Measurements from ENCODE around the gene OSMR.

OSMR gene

GRCh38 chr5:38878391-38879077 is 32.7 kb downstream of the OSMR start:
- no peak for DNase-seq (ENCODE audit: low spot score)
- H3K36me3 ChIP-seq (ENCODE audit: low read depth) = peaks cover 98% of the 10 kb centered on the region
- no peak for TF ChIP-seq CTCF (IDR thresholded peaks at IDR 0.05; ENCODE audit: poor library complexity, severe bottlenecking)
- ATAC-seq (ENCODE audit: low read depth) = no peak
- H3K27ac ChIP-seq (ENCODE audit: poor library complexity, severe bottlenecking) = no peak overlapping the region
- H3K9me3 ChIP-seq (ENCODE audit: severe bottlenecking) = no peaks in the 10 kb centered on the region
- H3K27me3 ChIP-seq (ENCODE audit: insufficient read depth, poor library complexity, severe bottlenecking) = no peaks in the 10 kb centered on the region
- no peaks in the 10 kb centered on the region for H3K4me1 ChIP-seq (ENCODE audit: insufficient read depth, poor library complexity, severe bottlenecking)
- no peak overlapping the region for H3K4me3 ChIP-seq (ENCODE audit: severe bottlenecking)

GRCh38 chr5:38879078-38879460 is 33.3 kb downstream of the OSMR start:
- no peaks in the 10 kb centered on the region for H3K4me1 ChIP-seq (ENCODE audit: insufficient read depth, poor library complexity, severe bottlenecking)
- no peaks in the 10 kb centered on the region for H3K9me3 ChIP-seq (ENCODE audit: severe bottlenecking)
- H3K36me3 ChIP-seq (ENCODE audit: low read depth) = peaks cover 98% of the 10 kb centered on the region
- ATAC-seq (ENCODE audit: low read depth) (no peak), DNase-seq (ENCODE audit: low spot score) (no peak)
- H3K27ac ChIP-seq (ENCODE audit: poor library complexity, severe bottlenecking) = no peak overlapping the region
- no peak overlapping the region for H3K4me3 ChIP-seq (ENCODE audit: severe bottlenecking)
- no peak for TF ChIP-seq CTCF (IDR thresholded peaks at IDR 0.05; ENCODE audit: poor library complexity, severe bottlenecking)
- no peaks in the 10 kb centered on the region for H3K27me3 ChIP-seq (ENCODE audit: insufficient read depth, poor library complexity, severe bottlenecking)

GRCh38 chr5:38883842-38884241 is 38.0 kb downstream of the OSMR start:
- no peak for TF ChIP-seq CTCF (IDR thresholded peaks at IDR 0.05; ENCODE audit: poor library complexity, severe bottlenecking)
- H3K27me3 ChIP-seq (ENCODE audit: insufficient read depth, poor library complexity, severe bottlenecking) = no peaks in the 10 kb centered on the region
- no peaks in the 10 kb centered on the region for H3K9me3 ChIP-seq (ENCODE audit: severe bottlenecking)
- no peak for ATAC-seq (ENCODE audit: low read depth)
- peaks cover 95% of the 10 kb centered on the region for H3K36me3 ChIP-seq (ENCODE audit: low read depth)
- DNase-seq (ENCODE audit: low spot score) = no peak
- no peaks in the 10 kb centered on the region for H3K4me1 ChIP-seq (ENCODE audit: insufficient read depth, poor library complexity, severe bottlenecking)
- H3K4me3 ChIP-seq (ENCODE audit: severe bottlenecking) = no peak overlapping the region
- H3K27ac ChIP-seq (ENCODE audit: poor library complexity, severe bottlenecking) = no peak overlapping the region

- no peaks in the 10 kb centered on the region for H3K27me3 ChIP-seq (ENCODE audit: insufficient read depth, poor library complexity, severe bottlenecking)
- ATAC-seq (ENCODE audit: low read depth) (no peak), DNase-seq (ENCODE audit: low spot score) (no peak)
- H3K27ac ChIP-seq (ENCODE audit: poor library complexity, severe bottlenecking) = no peak overlapping the region
- H3K4me1 ChIP-seq (ENCODE audit: insufficient read depth, poor library complexity, severe bottlenecking) = no peaks in the 10 kb centered on the region
- peaks cover 97% of the 10 kb centered on the region for H3K36me3 ChIP-seq (ENCODE audit: low read depth)
- H3K4me3 ChIP-seq (ENCODE audit: severe bottlenecking) = no peak overlapping the region
- no peaks in the 10 kb centered on the region for H3K9me3 ChIP-seq (ENCODE audit: severe bottlenecking)
- no peak for TF ChIP-seq CTCF (IDR thresholded peaks at IDR 0.05; ENCODE audit: poor library complexity, severe bottlenecking)
These were observed 39.4 kb downstream of the OSMR start for GRCh38 chr5:38885208-38885607.

GRCh38 chr5:38888041-38888440 is 42.2 kb downstream of the OSMR start:
- DNase-seq (ENCODE audit: low spot score) = no peak

More at GRCh38 chr5:38888041-38888440, 42.2 kb downstream of the OSMR start:
- no peaks in the 10 kb centered on the region for H3K4me1 ChIP-seq (ENCODE audit: insufficient read depth, poor library complexity, severe bottlenecking)
- no peak overlapping the region for H3K4me3 ChIP-seq (ENCODE audit: severe bottlenecking)
- no peaks in the 10 kb centered on the region for H3K9me3 ChIP-seq (ENCODE audit: severe bottlenecking)
- no peaks in the 10 kb centered on the region for H3K27me3 ChIP-seq (ENCODE audit: insufficient read depth, poor library complexity, severe bottlenecking)
- no peak overlapping the region for H3K27ac ChIP-seq (ENCODE audit: poor library complexity, severe bottlenecking)
- H3K36me3 ChIP-seq (ENCODE audit: low read depth) = peaks cover 90% of the 10 kb centered on the region
- no peak for TF ChIP-seq CTCF (IDR thresholded peaks at IDR 0.05; ENCODE audit: poor library complexity, severe bottlenecking)
- ATAC-seq (ENCODE audit: low read depth) = no peak
